Measurements from ENCODE around the gene CORO2B.

The CORO2B gene

GRCh38 chr15:68606375-68606774 lies 27.6 kb downstream of the CORO2B start:
- Histone ChIP-seq H3K27ac (ENCODE audit: low read depth, low read length) (no peak overlapping the region), H3K4me2 (ENCODE audit: low read depth, low read length, poor library complexity, severe bottlenecking) (no peak overlapping the region), H3K4me3 (ENCODE audit: insufficient read depth, low read length, poor library complexity, severe bottlenecking) (no peak overlapping the region), H3F3A (ENCODE audit: insufficient read depth) (no peaks in the 10 kb centered on the region), H3K9me3 (ENCODE audit: insufficient read depth, low read length) (no peaks in the 10 kb centered on the region), H3K27me3 (ENCODE audit: low read length) (no peaks in the 10 kb centered on the region), H3K9me2 (replicated peaks; ENCODE audit: insufficient read depth, low read length) (no peaks in the 10 kb centered on the region), H3K79me2 (ENCODE audit: insufficient read depth, low read length) (no peaks in the 10 kb centered on the region), H3K9ac (ENCODE audit: low read length) (no peak overlapping the region), H4K20me1 (ENCODE audit: low read depth, low read length) (no peaks in the 10 kb centered on the region), H2AFZ (ENCODE audit: low read depth, low read length, severe bottlenecking) (no peak overlapping the region), H3K36me3 (ENCODE audit: low read length) (no peaks in the 10 kb centered on the region)
- no peak for TF ChIP-seq CTCF (IDR thresholded peaks at IDR 0.05; ENCODE audit: insufficient read depth, low read length, poor library complexity, severe bottlenecking)

GRCh38 chr15:68608206-68608843 lies 29.5 kb downstream of the CORO2B start:
- Histone ChIP-seq H3K4me2 (ENCODE audit: low read depth, low read length, poor library complexity, severe bottlenecking) (no peak overlapping the region), H3K36me3 (ENCODE audit: low read length) (no peaks in the 10 kb centered on the region), H4K20me1 (ENCODE audit: low read depth, low read length) (no peaks in the 10 kb centered on the region), H3K79me2 (ENCODE audit: insufficient read depth, low read length) (no peaks in the 10 kb centered on the region), H3F3A (ENCODE audit: insufficient read depth) (no peaks in the 10 kb centered on the region), H3K9me2 (replicated peaks; ENCODE audit: insufficient read depth, low read length) (no peaks in the 10 kb centered on the region), H3K4me3 (ENCODE audit: insufficient read depth, low read length, poor library complexity, severe bottlenecking) (no peak overlapping the region), H3K9me3 (ENCODE audit: insufficient read depth, low read length) (no peaks in the 10 kb centered on the region), H2AFZ (ENCODE audit: low read depth, low read length, severe bottlenecking) (no peak overlapping the region), H3K27ac (ENCODE audit: low read depth, low read length) (no peak overlapping the region), H3K27me3 (ENCODE audit: low read length) (no peaks in the 10 kb centered on the region), H3K9ac (ENCODE audit: low read length) (no peak overlapping the region)
- TF ChIP-seq CTCF (IDR thresholded peaks at IDR 0.05; ENCODE audit: insufficient read depth, low read length, poor library complexity, severe bottlenecking) (no peak), EZH2phosphoT487 (conservative IDR thresholded peaks at IDR 0.05; ENCODE audit: low read length) (no peak)

- Histone ChIP-seq H3K27me3 (ENCODE audit: low read length) (no peaks in the 10 kb centered on the region), H3K9ac (ENCODE audit: low read length) (no peak overlapping the region), H3K79me2 (ENCODE audit: insufficient read depth, low read length) (no peaks in the 10 kb centered on the region), H3K36me3 (ENCODE audit: low read length) (no peaks in the 10 kb centered on the region), H3F3A (ENCODE audit: insufficient read depth) (no peaks in the 10 kb centered on the region), H3K4me3 (ENCODE audit: insufficient read depth, low read length, poor library complexity, severe bottlenecking) (no peak overlapping the region), H3K4me2 (ENCODE audit: low read depth, low read length, poor library complexity, severe bottlenecking) (no peak overlapping the region), H3K9me3 (ENCODE audit: insufficient read depth, low read length) (no peaks in the 10 kb centered on the region), H2AFZ (ENCODE audit: low read depth, low read length, severe bottlenecking) (no peak overlapping the region), H4K20me1 (ENCODE audit: low read depth, low read length) (no peaks in the 10 kb centered on the region), H3K27ac (ENCODE audit: low read depth, low read length) (no peak overlapping the region), H3K9me2 (replicated peaks; ENCODE audit: insufficient read depth, low read length) (no peaks in the 10 kb centered on the region)
- no peak for TF ChIP-seq CTCF (IDR thresholded peaks at IDR 0.05; ENCODE audit: insufficient read depth, low read length, poor library complexity, severe bottlenecking)
Observed at GRCh38 chr15:68608844-68609232, 30.0 kb downstream of the CORO2B start.
